Vagina (tissue), 2 donors: ENCODE results near the gene TMEM145.

Source experiments
- CTCF ChIP-seq, 3 experiments: fragments of 450-650 bp in 2 of 3; fragments of 200-600 bp in 1 of 3; sonication (generic) in 1 of 3; IDR thresholded peaks; one replicate each; pipeline ENCODE4 v1.5.1; 2017 to 2019; ENCODE audit warnings: antibody characterized with exemption in 3 of 3, mild to moderate bottlenecking in 2 of 3, moderate library complexity in 2 of 3
- POLR2A ChIP-seq, 2 donors: fragments of 450-650 bp; IDR thresholded peaks; one replicate each; pipeline ENCODE4 v1.6.1; 2017; ENCODE audit warnings: antibody characterized with exemption in 2 of 2, mild to moderate bottlenecking in 2 of 2, moderate library complexity in 2 of 2
- POLR2AphosphoS5 ChIP-seq, 2 donors: sonication (generic); formaldehyde crosslinking; IDR thresholded peaks; one replicate each; pipeline ENCODE4 v1.9.0; 2017; ENCODE audit warnings: antibody characterized with exemption in 2 of 2, mild to moderate bottlenecking in 2 of 2, low read depth in 1 of 2; ENCODE audit not compliant: insufficient read depth in 1 of 2

- TF ChIP-seq CTCF (IDR thresholded peaks at IDR 0.05) = no peak
- TF ChIP-seq POLR2A (IDR thresholded peaks at IDR 0.05) = no peak
- no peak for TF ChIP-seq POLR2AphosphoS5 (IDR thresholded peaks at IDR 0.05; ENCODE audit: insufficient read depth in 1 of 2, low read depth in 1 of 2)
Observed at GRCh38 chr19:42293540-42293939, 19.6 kb upstream of the TMEM145 start.
